GM18873 (cell line): ENCODE data around the gene PKDREJ.

ENCODE experiments used
- ATAC-seq: cut with Tn5 transposase; IDR thresholded peaks from one replicate; pipeline ENCODE4 v1.9.1; 2021; ENCODE audit warnings: mild to moderate bottlenecking, moderate library complexity, moderate number of reproducible peaks; ENCODE audit not compliant: unreplicated experiment, low FRiP score

The PKDREJ gene

GRCh38 chr22:46289244-46289891, 26.2 kb upstream of the PKDREJ start:
- ATAC-seq = no peak

- ATAC-seq = no peak
Observed at GRCh38 chr22:46288846-46289243, 25.7 kb upstream of the PKDREJ start.

GRCh38 chr22:46287873-46288751, 25.0 kb upstream of the PKDREJ start:
- ATAC-seq = peak; percentile 65

- ATAC-seq = no peak
Observed at GRCh38 chr22:46286941-46287872, 24.1 kb upstream of the PKDREJ start.

GRCh38 chr22:46286006-46286405, 22.9 kb upstream of the PKDREJ start:
- ATAC-seq = no peak

GRCh38 chr22:46281866-46282678, 18.9 kb upstream of the PKDREJ start:
- ATAC-seq = no peak

GRCh38 chr22:46280999-46281623, 18.0 kb upstream of the PKDREJ start:
- no peak for ATAC-seq

GRCh38 chr22:46280063-46280817, 17.1 kb upstream of the PKDREJ start:
- no peak for ATAC-seq

- ATAC-seq = no peak
Observed at GRCh38 chr22:46278656-46279645, 15.8 kb upstream of the PKDREJ start.

- no peak for ATAC-seq
Observed at GRCh38 chr22:46276563-46276962, 13.4 kb upstream of the PKDREJ start.

- ATAC-seq = no peak
Observed at GRCh38 chr22:46275455-46276122, 12.4 kb upstream of the PKDREJ start.

GRCh38 chr22:46274381-46274780, 11.2 kb upstream of the PKDREJ start:
- ATAC-seq = no peak

- no peak for ATAC-seq
Observed at GRCh38 chr22:46273432-46274148, 10.4 kb upstream of the PKDREJ start.

- no peak for ATAC-seq
Observed at GRCh38 chr22:46272762-46273431, 9.8 kb upstream of the PKDREJ start.

- no peak for ATAC-seq
Observed at GRCh38 chr22:46272196-46272595, 9.1 kb upstream of the PKDREJ start.

GRCh38 chr22:46269564-46269963, 6.4 kb upstream of the PKDREJ start:
- no peak for ATAC-seq
